T47D (cell line): Measurements from ENCODE around the gene SMIM20.
"Not testable (repeated sequence)": the region's sequence is repeated elsewhere in the genome, so short reads cannot be mapped to it uniquely, and the experiment has no call there.

Experiments used
- DNase-seq, 2 experiments: peaks; one replicate each; pipeline versions ENCODE4 v3.0.0 to v3.0.0-alpha.2; 2011 to 2012; ENCODE audit warnings: low read depth in 1 of 2, low spot score in 1 of 2
- JUND ChIP-seq: IDR thresholded peaks from 2 replicates; pipeline ENCODE4 v1.6.1; 2012; ENCODE audit warnings: low read depth
- in situ Hi-C: cut with HindIII; loops from 2 replicates; pipeline ENCODE4 v1.10.0; 2016; ENCODE audit warnings: low sequenced_read_pairs, low pct_unique_long_range_greater_than_20kb

The SMIM20 gene

DNA sequence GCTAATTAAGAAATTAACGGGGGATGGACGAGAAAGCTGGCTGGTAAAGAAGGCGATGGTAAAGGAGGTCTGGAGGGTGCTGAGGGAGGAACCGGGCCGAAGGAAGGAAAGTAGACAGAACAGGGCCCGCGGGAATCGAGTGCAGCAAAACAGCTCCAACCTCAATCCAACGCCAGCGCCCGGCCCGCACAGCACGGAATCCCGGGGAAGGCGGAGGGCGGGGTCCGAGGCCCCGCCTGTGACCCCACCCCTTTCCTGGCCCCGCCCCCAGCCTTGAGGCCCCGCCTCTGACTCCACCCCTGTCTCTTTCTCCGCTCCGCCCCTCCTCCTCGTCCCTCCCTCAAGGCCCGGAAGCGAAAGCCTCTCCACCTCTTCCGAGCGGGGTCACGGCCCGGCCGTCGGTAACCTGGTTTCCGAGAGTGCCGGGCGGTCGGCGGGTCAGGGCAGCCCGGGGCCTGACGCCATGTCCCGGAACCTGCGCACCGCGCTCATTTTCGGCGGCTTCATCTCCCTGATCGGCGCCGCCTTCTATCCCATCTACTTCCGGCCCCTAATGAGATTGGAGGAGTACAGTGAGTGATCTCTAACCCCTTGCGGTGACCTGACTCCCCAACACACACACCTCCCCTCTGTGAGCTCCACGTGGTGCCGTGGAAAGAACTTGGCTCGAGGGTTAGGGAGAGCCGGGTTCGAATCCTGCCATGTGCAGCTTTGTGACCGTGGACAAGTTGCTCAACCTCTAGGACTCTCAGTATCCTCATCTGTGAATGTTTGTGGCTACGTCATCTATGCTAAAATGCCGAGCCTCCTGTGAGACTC lies at the start of gene SMIM20:
Gene SMIM20, plus strand, starts transcription at position 370 of the 819 bp plus-strand sequence. Its CDS starts 94 bp downstream, at position 464.
- no peak for TF ChIP-seq JUND
- DNase-seq, result peak; percentile 79 to 92
- in situ Hi-C loops, result no loop called here

DNA sequence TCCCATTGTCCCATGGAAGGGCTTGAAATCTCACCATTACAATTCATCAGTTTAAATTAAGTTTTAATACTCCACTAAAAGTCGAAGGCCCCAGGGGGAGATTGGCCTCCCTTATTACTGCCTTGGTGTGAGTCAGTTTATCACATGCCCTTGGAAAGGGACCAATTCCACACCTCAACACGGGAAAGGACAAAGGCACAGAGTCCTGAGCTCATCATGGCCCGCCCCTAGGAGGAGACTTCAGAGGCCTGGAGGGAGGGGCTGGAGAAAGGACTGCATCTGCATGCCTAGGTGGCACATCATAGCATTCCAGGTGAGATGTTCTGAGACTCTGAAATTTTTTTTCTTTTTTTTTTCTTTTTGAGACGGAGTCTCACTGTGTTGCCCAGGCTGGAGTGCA lies 48.4 kb upstream of the SMIM20 start:
- DNase-seq, result peak; percentile 23 to 43
- in situ Hi-C loops, result no loop called here

DNA sequence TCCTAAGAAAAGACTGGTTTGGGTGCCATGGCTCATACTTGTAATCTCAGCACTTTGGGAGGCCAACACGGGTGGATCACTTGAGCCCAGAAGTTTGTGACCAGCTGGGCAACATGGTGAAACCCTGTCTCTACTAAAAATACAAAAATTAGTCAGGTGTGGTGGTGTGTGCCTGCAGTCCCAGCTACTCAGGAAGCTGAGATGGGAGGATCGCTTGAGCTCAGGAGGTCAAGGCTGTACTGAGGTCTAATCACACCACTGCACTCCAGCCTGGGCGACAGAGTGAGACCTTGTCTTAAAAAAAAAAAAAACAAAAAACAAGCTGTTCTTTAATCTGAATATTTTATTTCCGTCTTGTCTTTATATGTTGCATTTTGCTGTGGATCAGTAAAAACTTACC lies 47.6 kb upstream of the SMIM20 start:
- DNase-seq, in situ Hi-C loops: not testable (repeated sequence)

More for the DNA sequence above, 48.4 kb upstream of the SMIM20 start:
- no peak for TF ChIP-seq JUND

DNA sequence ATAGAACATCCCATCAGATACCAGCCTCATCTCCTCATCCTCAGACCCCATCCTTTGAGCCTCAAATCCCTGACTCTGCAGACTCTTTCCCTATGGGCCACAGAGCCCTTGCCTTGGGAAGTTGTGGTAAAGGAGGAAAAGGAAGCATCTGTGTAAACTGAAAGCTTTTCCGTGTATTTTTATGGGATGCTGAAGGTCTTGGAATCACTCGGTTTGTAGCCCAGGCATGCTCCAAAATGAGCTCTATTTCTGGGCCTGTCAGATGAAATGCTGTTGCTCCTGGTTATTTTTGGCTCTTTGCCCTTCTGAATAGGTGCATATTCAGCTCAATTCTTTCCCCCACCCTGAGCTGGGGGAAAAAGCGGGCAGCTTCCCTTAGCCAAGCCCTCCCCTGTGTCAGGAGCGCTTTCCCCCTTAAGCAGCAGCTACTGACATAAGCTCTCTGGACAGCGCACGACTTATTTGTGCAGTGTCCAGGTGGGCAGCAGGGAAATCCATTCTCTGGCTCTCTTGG lies 46.2 kb upstream of the SMIM20 start:
- TF ChIP-seq JUND, result no peak
- in situ Hi-C loops, result no loop called here
- DNase-seq, result no peak

DNA sequence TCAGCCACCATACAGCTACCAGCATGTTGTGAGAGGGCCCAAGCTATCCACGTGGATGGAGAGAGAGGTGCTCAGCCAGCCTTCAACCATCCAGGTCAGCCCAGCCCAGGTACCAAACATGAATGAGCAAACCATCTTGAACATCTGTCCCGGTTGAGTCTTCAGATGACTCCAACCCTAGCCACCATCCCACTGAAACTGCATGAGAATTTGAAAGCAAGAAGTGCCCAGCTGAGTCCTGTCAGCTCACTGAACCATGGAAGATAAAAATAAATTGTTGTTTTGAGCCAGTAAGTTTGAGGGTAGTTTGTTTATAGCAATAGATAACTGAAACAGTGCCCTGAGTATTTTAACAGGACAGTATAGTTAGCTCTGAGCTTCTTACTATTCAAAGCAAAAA lies 43.9 kb upstream of the SMIM20 start:
- no peak for DNase-seq
- in situ Hi-C loops, result no loop called here
- no peak for TF ChIP-seq JUND

DNA sequence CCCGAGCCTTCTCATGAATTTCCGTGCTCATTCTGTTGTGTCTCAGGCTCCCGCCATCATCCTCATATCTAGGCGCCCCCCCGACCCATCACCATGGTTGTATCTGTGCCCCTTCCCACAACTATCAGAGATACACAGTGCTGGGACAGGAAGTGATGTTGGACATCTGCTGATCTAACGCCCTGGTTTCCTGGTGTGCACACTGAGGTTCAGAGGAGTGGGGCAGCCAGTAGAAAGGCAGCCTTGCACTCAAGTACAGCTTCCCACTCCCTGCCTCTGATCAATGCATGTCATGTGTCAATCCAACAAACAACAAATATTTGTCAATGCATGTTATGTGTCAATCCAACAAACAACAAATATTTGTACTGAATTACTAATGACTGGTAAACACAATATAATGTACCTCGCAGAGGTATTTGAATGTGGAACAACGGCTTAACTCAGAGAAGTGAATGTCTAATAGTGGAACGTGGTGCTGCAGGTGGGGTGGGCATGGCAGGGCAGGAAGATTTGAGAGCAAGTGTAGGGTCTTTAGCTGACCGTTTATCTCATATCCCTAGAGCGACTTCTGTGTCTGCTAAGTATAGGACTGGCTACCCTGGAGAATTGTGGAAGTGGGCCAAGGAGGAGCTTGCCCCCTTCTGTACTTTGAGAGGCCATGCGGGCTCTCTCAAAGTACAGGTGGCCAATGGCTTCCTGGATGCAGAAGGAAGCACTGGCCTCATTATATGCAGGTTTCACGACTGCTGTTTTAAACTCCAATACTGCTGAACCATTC lies 41.0 kb upstream of the SMIM20 start:
- peak in 1 of 2 experiments; percentile 6 for DNase-seq
- TF ChIP-seq JUND, result no peak
- in situ Hi-C loops, result no loop called here

DNA sequence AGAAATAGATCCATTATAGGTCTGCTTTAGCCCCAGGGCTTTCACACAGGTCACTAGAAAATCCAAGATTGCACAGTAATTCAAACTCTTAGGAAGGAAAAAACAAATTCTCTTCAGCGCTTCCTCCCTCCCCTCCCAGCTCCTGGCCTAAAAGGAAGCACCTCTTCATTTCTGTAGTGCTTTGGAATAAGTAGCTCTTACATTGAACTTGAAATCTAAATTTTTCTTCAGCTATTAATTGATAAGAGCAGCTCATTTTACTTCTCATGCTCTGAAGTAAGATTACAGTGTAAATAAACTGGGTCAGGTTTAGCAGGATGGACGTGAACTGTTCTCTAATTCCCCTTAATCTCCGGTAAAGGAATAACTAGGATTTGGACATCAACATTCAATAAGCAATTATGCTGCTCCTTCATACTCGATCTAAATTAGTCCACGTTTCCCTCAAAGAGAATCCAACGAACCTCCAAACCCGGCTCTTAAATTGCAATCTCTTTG lies 40.3 kb upstream of the SMIM20 start:
- TF ChIP-seq JUND, result no peak
- in situ Hi-C loops, result no loop called here
- no peak for DNase-seq

DNA sequence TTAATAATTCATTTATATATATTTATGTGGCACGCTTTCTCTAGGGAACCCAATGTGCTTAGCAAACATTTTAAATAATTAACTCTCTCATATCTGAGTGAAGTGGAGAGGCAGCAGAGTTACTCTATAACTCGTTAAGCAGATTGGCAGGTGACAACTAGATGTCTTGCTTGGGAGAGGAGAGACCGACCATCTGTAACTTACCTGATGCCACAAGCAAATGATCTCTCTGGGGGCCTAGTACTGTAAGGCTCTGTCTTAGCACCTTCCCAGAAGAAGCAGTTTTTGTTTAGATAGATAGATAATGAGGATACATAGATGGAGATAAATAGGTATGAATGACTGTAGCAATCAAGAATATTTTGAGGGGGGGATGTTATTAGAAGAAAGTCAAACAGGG lies 39.4 kb upstream of the SMIM20 start:
- DNase-seq, result no peak
- TF ChIP-seq JUND, result no peak
- in situ Hi-C loops, result no loop called here

DNA sequence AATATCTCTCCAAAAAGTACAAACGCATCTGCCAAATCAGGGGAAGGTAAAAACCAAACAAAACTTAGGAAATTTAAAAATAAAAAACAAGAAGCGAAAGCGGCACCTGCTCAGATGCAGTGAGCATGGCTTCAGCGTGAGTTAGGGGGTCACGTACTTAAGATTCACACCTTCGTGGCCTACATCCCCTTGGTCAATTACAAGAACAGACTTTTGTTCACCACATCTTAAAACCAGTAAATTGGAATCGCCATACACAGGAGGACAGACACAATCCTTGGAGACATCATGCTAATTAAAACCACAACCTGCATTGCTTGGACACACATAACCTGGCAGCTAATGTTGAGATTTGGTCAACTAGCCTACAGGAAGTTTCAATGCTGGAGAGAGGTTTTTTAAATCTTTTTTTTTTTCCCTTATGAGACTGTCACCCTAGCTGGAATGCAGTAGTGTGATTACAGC lies 38.7 kb upstream of the SMIM20 start:
- DNase-seq, result no peak
- in situ Hi-C loops, result no loop called here
- TF ChIP-seq JUND, result no peak

DNA sequence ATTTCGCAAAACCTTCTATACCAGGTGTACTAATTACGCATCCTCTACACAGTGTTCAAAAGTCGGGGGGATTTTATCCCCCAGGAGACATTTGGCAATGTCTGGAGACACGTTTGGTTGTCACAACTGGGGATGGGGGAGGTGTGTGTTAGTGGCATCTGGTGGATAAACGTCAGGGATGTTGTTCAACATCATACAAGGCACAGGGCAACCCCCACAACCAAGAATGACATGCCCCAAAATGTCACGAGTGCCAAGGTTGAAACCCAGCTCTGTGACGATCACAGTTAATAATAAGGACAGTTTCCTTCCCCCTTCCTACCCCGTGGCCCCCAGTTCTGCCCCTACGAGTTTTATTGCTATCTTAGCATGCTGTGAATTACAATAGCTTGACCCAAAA lies 35.3 kb upstream of the SMIM20 start:
- DNase-seq, result no peak
- in situ Hi-C loops, result no loop called here

DNA sequence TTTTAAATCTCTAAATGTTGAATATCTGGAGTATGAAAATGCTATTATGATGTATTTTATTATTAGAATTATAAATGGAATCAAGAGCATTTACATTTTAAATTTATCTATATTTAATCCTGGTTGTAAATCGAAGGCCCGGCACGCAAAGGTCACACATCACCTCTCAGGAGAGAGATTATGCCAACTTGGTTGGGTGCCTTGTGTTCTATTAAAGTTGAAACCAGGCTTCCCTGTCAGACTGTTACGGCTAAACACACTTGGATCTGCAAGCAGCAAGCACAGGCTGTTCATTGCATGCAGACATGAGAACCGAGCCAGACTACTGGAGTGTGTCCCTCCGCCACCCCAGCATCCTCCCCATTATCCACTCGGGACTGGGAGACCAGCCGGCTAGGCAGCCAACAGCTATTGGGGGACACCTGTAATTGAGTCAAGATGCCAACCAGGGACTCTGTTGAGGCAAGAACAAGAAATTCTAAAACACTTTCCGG lies 34.9 kb upstream of the SMIM20 start:
- TF ChIP-seq JUND, result no peak
- in situ Hi-C loops, result no loop called here

More for the DNA sequence above, 35.3 kb upstream of the SMIM20 start:
- TF ChIP-seq JUND, result no peak

DNA sequence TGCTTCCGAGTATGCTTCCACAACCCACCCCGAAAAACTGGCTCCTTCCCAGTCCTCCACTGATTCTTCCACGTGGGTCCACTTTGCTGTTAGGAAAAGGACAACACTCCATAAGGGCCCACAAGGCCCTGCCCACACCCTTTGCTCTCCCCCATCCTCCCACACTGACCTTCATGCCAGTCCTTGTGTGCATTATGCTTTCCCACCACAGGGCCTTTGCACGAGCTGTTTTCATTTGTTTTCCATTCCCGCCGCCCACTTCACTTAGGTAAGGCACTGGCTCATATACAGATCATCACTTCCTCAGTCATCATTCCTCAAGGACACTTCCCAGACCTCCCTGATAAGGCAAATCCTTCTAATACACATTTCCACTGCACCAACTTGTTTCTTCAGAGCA lies 34.4 kb upstream of the SMIM20 start:
- no peak for DNase-seq
- no peak for TF ChIP-seq JUND
- in situ Hi-C loops, result no loop called here

More for the DNA sequence above, 34.9 kb upstream of the SMIM20 start:
- DNase-seq, result no peak
